ENCODE results near the gene PER2.

The PER2 gene

GRCh38 chr2:238334885-238335284 lies 46.5 kb upstream of the PER2 start:
- Histone ChIP-seq H3K4me3 (ENCODE audit: low read depth, low read length) (no peak overlapping the region), H3K9me3 (ENCODE audit: control insufficient read depth, insufficient read depth, low read depth, low read length) (no peaks in the 10 kb centered on the region), H3K27ac (ENCODE audit: extremely low read depth, low read depth, low read length) (no peak overlapping the region), H3K4me1 (ENCODE audit: control insufficient read depth, insufficient read depth, low read length) (no peaks in the 10 kb centered on the region), H3K36me3 (ENCODE audit: control insufficient read depth in 2 of 2, insufficient read depth in 1 of 2, low read length in 2 of 2) (peaks cover 0 to 77% of the 10 kb centered on the region in 2 experiments; a peak in 1 of 3 replicates)
- TF ChIP-seq AEBP2 (tag by site-specific recombination; IDR thresholded peaks at IDR 0.05; ENCODE audit: borderline replicate concordance) (no peak), ZNF585B (tag by site-specific recombination; IDR thresholded peaks at IDR 0.05) (no peak), IKZF3 (tag by site-specific recombination; IDR thresholded peaks at IDR 0.05) (no peak)
- ChIA-PET POLR2A (no interaction called here), CTCF (no interaction called here)

GRCh38 chr2:238331916-238332315 lies 43.5 kb upstream of the PER2 start:
- H3K36me3 ChIP-seq (ENCODE audit: control insufficient read depth in 2 of 2, insufficient read depth in 1 of 2, low read length in 2 of 2): peaks cover 9 to 83% of the 10 kb centered on the region in 2 experiments; a peak in 2 of 3 replicates
- no peak overlapping the region for H3K4me3 ChIP-seq (ENCODE audit: low read depth, low read length)
- no peak overlapping the region for H3K27ac ChIP-seq (ENCODE audit: extremely low read depth, low read depth, low read length)
- no peaks in the 10 kb centered on the region for H3K9me3 ChIP-seq (ENCODE audit: control insufficient read depth, insufficient read depth, low read depth, low read length)
- no peak for TF ChIP-seq SCRT1 (tag by site-specific recombination; IDR thresholded peaks at IDR 0.05; ENCODE audit: borderline replicate concordance)
- TF ChIP-seq ZNF391 (tag by site-specific recombination; IDR thresholded peaks at IDR 0.05; ENCODE audit: borderline replicate concordance, low read depth): no peak
- POLR2A ChIA-PET: no interaction called here
- CTCF ChIA-PET: no interaction called here
- H3K4me1 ChIP-seq (ENCODE audit: control insufficient read depth, insufficient read depth, low read length): no peaks in the 10 kb centered on the region

GRCh38 chr2:238330391-238330790 lies 42.0 kb upstream of the PER2 start:
- H3K9me3 ChIP-seq (ENCODE audit: control insufficient read depth, insufficient read depth, low read depth, low read length): no peaks in the 10 kb centered on the region
- ChIA-PET CTCF (no interaction called here), POLR2A (no interaction called here)
- H3K36me3 ChIP-seq (ENCODE audit: control insufficient read depth in 2 of 2, insufficient read depth in 1 of 2, low read length in 2 of 2): peaks cover 12 to 86% of the 10 kb centered on the region in 2 experiments; a peak in 2 of 3 replicates
- no peak overlapping the region for H3K4me3 ChIP-seq (ENCODE audit: low read depth, low read length)
- TF ChIP-seq ZNF174 (tag by site-specific recombination; IDR thresholded peaks at IDR 0.05): no peak
- no peak for TF ChIP-seq KLF10 (tag by site-specific recombination; IDR thresholded peaks at IDR 0.05)
- no peak overlapping the region for H3K27ac ChIP-seq (ENCODE audit: extremely low read depth, low read depth, low read length)
- no peaks in the 10 kb centered on the region for H3K4me1 ChIP-seq (ENCODE audit: control insufficient read depth, insufficient read depth, low read length)

- Histone ChIP-seq H3K4me3 (ENCODE audit: low read depth, low read length) (no peak overlapping the region), H3K4me1 (ENCODE audit: control insufficient read depth, insufficient read depth, low read length) (no peaks in the 10 kb centered on the region), H3K36me3 (ENCODE audit: control insufficient read depth in 2 of 2, insufficient read depth in 1 of 2, low read length in 2 of 2) (peaks cover 14 to 79% of the 10 kb centered on the region in 2 experiments; a peak in 2 of 3 replicates), H3K27ac (ENCODE audit: extremely low read depth, low read depth, low read length) (no peak overlapping the region), H3K9me3 (ENCODE audit: control insufficient read depth, insufficient read depth, low read depth, low read length) (no peaks in the 10 kb centered on the region)
- POLR2A ChIA-PET: interaction anchor here (0.6 kb wide), 1 partner anchor 96 kb away, joined by 3 read pairs; no protein-coding TSS in a partner anchor
- TF ChIP-seq ZNF146 (tag by site-specific recombination; IDR thresholded peaks at IDR 0.05) (peak; percentile 66), ZNF777 (tag by site-specific recombination; IDR thresholded peaks at IDR 0.05; ENCODE audit: borderline replicate concordance) (no peak)
- CTCF ChIA-PET: no interaction called here
Observed at GRCh38 chr2:238327751-238328150, 39.3 kb upstream of the PER2 start.

GRCh38 chr2:238326801-238327365 lies 38.5 kb upstream of the PER2 start:
- CTCF ChIA-PET: no interaction called here
- H3K4me1 ChIP-seq (ENCODE audit: control insufficient read depth, insufficient read depth, low read length): no peaks in the 10 kb centered on the region
- H3K36me3 ChIP-seq (ENCODE audit: control insufficient read depth in 2 of 2, insufficient read depth in 1 of 2, low read length in 2 of 2): peaks cover 14 to 79% of the 10 kb centered on the region in 2 experiments; a peak in 2 of 3 replicates
- H3K4me3 ChIP-seq (ENCODE audit: low read depth, low read length): no peak overlapping the region
- TF ChIP-seq ZNF132 (tag by site-specific recombination; IDR thresholded peaks at IDR 0.05; ENCODE audit: borderline replicate concordance) (no peak), RBAK (tag by site-specific recombination; IDR thresholded peaks at IDR 0.05) (no peak), ZNF202 (tag by site-specific recombination; IDR thresholded peaks at IDR 0.05; ENCODE audit: borderline replicate concordance) (no peak), ZNF24 (tag by site-specific recombination; IDR thresholded peaks at IDR 0.05) (no peak), HOXC10 (CRISPR knock-in tag; IDR thresholded peaks at IDR 0.05) (no peak), ZBTB8A (tag by site-specific recombination; IDR thresholded peaks at IDR 0.05) (no peak), ZNF157 (tag by site-specific recombination; IDR thresholded peaks at IDR 0.05) (no peak), ZNF692 (tag by site-specific recombination; IDR thresholded peaks at IDR 0.05) (no peak), KLF8 (tag by site-specific recombination; IDR thresholded peaks at IDR 0.05) (no peak), ZBTB20 (tag by site-specific recombination; IDR thresholded peaks at IDR 0.05) (no peak)
- H3K9me3 ChIP-seq (ENCODE audit: control insufficient read depth, insufficient read depth, low read depth, low read length): no peaks in the 10 kb centered on the region
- POLR2A ChIA-PET: no interaction called here
- H3K27ac ChIP-seq (ENCODE audit: extremely low read depth, low read depth, low read length): no peak overlapping the region

Measured in HEK293 (cell line).